Loucy (cell line): ENCODE data around the gene RUNX2.

Source experiments
- H2AFZ ChIP-seq: fragments of 200-600 bp; sonication (generic); 2 replicates; pipeline ENCODE4 v1.6.0; 2016; ENCODE audit warnings: antibody characterized with exemption, mild to moderate bottlenecking, low read length, moderate library complexity
- H3F3A ChIP-seq: fragments of 200-600 bp; 2 replicates; pipeline ENCODE4 v1.6.0; 2016; ENCODE audit warnings: antibody characterized with exemption, low read depth, mild to moderate bottlenecking
- H3K27me3 ChIP-seq: fragments of 200-600 bp; sonication (generic); 2 replicates; pipeline ENCODE4 v1.6.1; 2014; ENCODE audit warnings: low read length, mild to moderate bottlenecking; ENCODE audit not compliant: insufficient read depth, poor library complexity, severe bottlenecking
- H3K36me3 ChIP-seq: fragments of 200-600 bp; sonication (generic); 2 replicates; pipeline ENCODE4 v1.6.1; 2016; ENCODE audit warnings: low read length; ENCODE audit not compliant: insufficient read depth
- H3K4me1 ChIP-seq: fragments of 200-600 bp; sonication (generic); 2 replicates; pipeline ENCODE4 v1.5.1; 2014; ENCODE audit warnings: low read length, mild to moderate bottlenecking; ENCODE audit not compliant: insufficient read depth, poor library complexity, severe bottlenecking
- H3K4me2 ChIP-seq: fragments of 200-600 bp; sonication (generic); 2 replicates; pipeline ENCODE4 v1.6.0; 2014; ENCODE audit warnings: antibody characterized with exemption, low read length, low read depth, mild to moderate bottlenecking; ENCODE audit not compliant: poor library complexity, severe bottlenecking
- H3K4me3 ChIP-seq: fragments of 200-600 bp; sonication (generic); 2 replicates; pipeline ENCODE4 v1.5.1; 2014; ENCODE audit warnings: low read length, mild to moderate bottlenecking, mixed read lengths; ENCODE audit not compliant: poor library complexity, severe bottlenecking
- H3K79me2 ChIP-seq: fragments of 200-600 bp; sonication (generic); 2 replicates; pipeline ENCODE4 v1.6.1; 2014; ENCODE audit warnings: low read length; ENCODE audit not compliant: insufficient read depth
- H3K9ac ChIP-seq: fragments of 200-600 bp; sonication (generic); 2 replicates; pipeline ENCODE4 v1.6.0; 2014; ENCODE audit warnings: mild to moderate bottlenecking, low read depth, low read length, moderate library complexity; ENCODE audit not compliant: poor library complexity, severe bottlenecking
- H3K9me2 ChIP-seq: fragments of 200-600 bp; sonication (generic); replicated peaks from 2 replicates; pipeline ENCODE4 v1.6.1; 2016; ENCODE audit warnings: low read depth, low read length, mixed read lengths
- H3K9me3 ChIP-seq: fragments of 200-600 bp; sonication (generic); 2 replicates; pipeline ENCODE4 v1.6.1; 2014; ENCODE audit warnings: mild to moderate bottlenecking, antibody characterized with exemption, low read length, low read depth; ENCODE audit not compliant: insufficient read depth
- H4K20me1 ChIP-seq: fragments of 200-600 bp; sonication (generic); 2 replicates; pipeline ENCODE4 v1.6.0; 2014; ENCODE audit warnings: antibody characterized with exemption, low read length, mild to moderate bottlenecking; ENCODE audit not compliant: insufficient read depth, poor library complexity, severe bottlenecking
- EZH2phosphoT487 ChIP-seq: fragments of 200-600 bp; IDR thresholded peaks from 2 replicates; pipeline ENCODE4 v1.6.1; 2018; ENCODE audit warnings: antibody characterized with exemption, mild to moderate bottlenecking, moderate library complexity, borderline replicate concordance
- TF ChIP-seq, protein P1 (sequence below): fragments of 200-600 bp; sonication (generic); conservative IDR thresholded peaks from 2 replicates; pipeline ENCODE4 v1.5.1; 2014; ENCODE audit warnings: mild to moderate bottlenecking, antibody characterized with exemption, low read length

The RUNX2 gene

DNA sequence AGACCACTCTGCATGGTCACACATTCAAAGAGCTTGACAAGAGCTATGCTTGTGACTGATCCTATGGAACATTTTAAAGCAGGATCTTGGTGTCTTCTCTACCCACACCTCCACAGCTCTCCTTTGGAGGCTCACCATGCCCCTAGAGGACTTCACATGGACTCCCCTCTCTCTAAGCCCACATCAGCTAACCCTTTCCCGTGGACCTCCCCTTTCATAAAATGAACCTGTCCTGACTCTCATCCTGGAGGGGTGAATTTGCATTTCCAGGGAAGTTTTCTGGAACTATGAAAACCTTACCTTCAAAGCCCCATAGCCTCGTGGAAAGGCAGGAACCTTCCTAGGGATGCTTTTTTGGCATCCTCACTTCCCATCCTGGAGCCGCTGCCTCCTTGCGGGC is 234.0 kb downstream of the RUNX2 start:
- Histone ChIP-seq H3K9ac (no peak overlapping the region), H3K4me1 (no peaks in the 10 kb centered on the region), H3K4me3 (no peak overlapping the region), H3K27me3 (no peaks in the 10 kb centered on the region), H3F3A (no peaks in the 10 kb centered on the region), H3K4me2 (no peak overlapping the region), H3K9me3 (no peaks in the 10 kb centered on the region), H4K20me1 (no peaks in the 10 kb centered on the region), H2AFZ (no peak overlapping the region), H3K79me2 (no peaks in the 10 kb centered on the region), H3K9me2 (no peaks in the 10 kb centered on the region), H3K36me3 (no peaks in the 10 kb centered on the region)
- TF ChIP-seq EZH2phosphoT487, result no peak
- TF ChIP-seq, protein P1, sequence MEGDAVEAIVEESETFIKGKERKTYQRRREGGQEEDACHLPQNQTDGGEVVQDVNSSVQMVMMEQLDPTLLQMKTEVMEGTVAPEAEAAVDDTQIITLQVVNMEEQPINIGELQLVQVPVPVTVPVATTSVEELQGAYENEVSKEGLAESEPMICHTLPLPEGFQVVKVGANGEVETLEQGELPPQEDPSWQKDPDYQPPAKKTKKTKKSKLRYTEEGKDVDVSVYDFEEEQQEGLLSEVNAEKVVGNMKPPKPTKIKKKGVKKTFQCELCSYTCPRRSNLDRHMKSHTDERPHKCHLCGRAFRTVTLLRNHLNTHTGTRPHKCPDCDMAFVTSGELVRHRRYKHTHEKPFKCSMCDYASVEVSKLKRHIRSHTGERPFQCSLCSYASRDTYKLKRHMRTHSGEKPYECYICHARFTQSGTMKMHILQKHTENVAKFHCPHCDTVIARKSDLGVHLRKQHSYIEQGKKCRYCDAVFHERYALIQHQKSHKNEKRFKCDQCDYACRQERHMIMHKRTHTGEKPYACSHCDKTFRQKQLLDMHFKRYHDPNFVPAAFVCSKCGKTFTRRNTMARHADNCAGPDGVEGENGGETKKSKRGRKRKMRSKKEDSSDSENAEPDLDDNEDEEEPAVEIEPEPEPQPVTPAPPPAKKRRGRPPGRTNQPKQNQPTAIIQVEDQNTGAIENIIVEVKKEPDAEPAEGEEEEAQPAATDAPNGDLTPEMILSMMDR, result no peak

DNA sequence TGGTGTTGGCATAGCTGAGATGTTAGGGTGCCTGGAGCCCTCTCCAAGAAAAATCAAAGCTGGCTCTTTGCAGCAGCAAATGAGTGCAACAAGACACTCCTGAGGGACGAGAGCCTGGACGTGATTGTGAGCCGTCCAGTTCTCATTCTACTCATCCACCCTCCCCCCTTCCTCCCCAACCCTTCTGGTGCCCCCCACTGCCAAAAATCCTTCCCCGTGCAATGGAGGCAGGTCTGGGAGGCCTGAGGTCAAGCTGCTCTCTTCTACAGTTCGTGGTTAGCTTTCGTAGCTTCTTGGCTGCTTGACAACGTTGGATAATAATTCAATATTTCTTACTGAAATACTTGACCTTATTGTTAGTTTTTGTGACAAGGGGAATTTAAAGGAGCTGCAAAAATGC is 234.9 kb downstream of the RUNX2 start:
- H2AFZ ChIP-seq, result no peak overlapping the region
- H3K79me2 ChIP-seq, result no peaks in the 10 kb centered on the region
- TF ChIP-seq, protein P1, result no peak
- H3K36me3 ChIP-seq, result no peaks in the 10 kb centered on the region
- no peak overlapping the region for H3K9ac ChIP-seq
- no peaks in the 10 kb centered on the region for H3K27me3 ChIP-seq
- H3K9me2 ChIP-seq, result no peaks in the 10 kb centered on the region
- no peaks in the 10 kb centered on the region for H4K20me1 ChIP-seq
- H3K4me3 ChIP-seq, result no peak overlapping the region
- H3K4me2 ChIP-seq, result no peak overlapping the region
- no peaks in the 10 kb centered on the region for H3K4me1 ChIP-seq
- no peaks in the 10 kb centered on the region for H3F3A ChIP-seq
- no peaks in the 10 kb centered on the region for H3K9me3 ChIP-seq

DNA sequence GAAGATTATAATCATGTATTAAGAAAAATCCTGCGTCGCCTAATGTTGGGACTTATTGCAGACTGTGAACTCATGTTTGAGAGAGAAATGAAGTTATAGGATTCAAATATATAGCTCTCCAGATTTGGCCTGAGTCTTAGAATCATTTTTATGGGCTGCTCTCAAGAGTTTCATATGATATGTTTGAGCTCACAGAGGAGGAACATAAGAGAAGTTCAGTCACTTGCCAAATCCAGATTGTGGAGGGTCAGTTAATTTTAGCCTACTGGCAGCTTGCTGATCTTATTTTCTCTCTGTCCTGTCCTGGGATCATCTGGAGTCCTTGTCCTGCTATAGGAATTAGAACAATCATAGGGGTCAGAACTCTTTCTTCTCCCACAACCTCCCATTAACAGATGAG is 235.7 kb downstream of the RUNX2 start:
- Histone ChIP-seq H3K4me1 (no peaks in the 10 kb centered on the region), H3K9ac (no peak overlapping the region), H3F3A (no peaks in the 10 kb centered on the region), H3K9me2 (no peaks in the 10 kb centered on the region), H3K27me3 (no peaks in the 10 kb centered on the region), H2AFZ (no peak overlapping the region), H3K79me2 (no peaks in the 10 kb centered on the region), H3K4me2 (no peak overlapping the region), H3K9me3 (no peaks in the 10 kb centered on the region), H3K4me3 (no peak overlapping the region), H4K20me1 (no peaks in the 10 kb centered on the region), H3K36me3 (no peaks in the 10 kb centered on the region)
- TF ChIP-seq EZH2phosphoT487, result no peak

DNA sequence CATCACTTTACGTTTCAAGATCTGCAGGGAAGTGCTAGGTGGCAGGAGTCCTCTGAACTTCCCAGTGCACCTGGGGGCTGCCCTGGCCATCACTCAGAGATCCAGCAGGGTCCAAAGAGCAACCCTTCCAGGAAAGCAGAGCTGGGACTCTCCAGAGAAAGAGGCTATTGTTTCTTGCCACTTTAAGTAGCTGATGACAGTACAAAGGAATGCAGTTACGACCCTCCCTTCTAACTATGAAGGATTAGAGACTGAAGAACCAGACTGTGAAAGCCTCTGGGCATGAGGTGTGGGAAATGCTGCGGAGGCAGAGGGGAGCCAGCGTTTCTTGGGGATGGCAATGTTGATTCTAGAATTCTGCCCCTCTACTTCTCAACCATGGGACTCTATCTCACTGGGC is 238.8 kb downstream of the RUNX2 start:
- Histone ChIP-seq H3K9ac (no peak overlapping the region), H2AFZ (no peak overlapping the region), H3K79me2 (no peaks in the 10 kb centered on the region), H3K36me3 (no peaks in the 10 kb centered on the region), H3F3A (no peaks in the 10 kb centered on the region), H3K9me3 (no peaks in the 10 kb centered on the region), H4K20me1 (no peaks in the 10 kb centered on the region), H3K27me3 (no peaks in the 10 kb centered on the region), H3K4me3 (no peak overlapping the region), H3K9me2 (no peaks in the 10 kb centered on the region), H3K4me1 (no peaks in the 10 kb centered on the region), H3K4me2 (no peak overlapping the region)
- TF ChIP-seq, protein P1, result no peak
- TF ChIP-seq EZH2phosphoT487, result no peak
